GM19455 (cell line): ENCODE results near the gene AVEN.
A peak's percentile ranks its signal among the peaks of the same experiment; 100 is the strongest.

Experiments used
- ATAC-seq: cut with Tn5 transposase; IDR thresholded peaks from one replicate; pipeline ENCODE4 v1.9.1; 2021; ENCODE audit not compliant: unreplicated experiment

The AVEN gene

GRCh38 chr15:33923446-33923845, 115.6 kb downstream of the AVEN start:
- no peak for ATAC-seq

DNA sequence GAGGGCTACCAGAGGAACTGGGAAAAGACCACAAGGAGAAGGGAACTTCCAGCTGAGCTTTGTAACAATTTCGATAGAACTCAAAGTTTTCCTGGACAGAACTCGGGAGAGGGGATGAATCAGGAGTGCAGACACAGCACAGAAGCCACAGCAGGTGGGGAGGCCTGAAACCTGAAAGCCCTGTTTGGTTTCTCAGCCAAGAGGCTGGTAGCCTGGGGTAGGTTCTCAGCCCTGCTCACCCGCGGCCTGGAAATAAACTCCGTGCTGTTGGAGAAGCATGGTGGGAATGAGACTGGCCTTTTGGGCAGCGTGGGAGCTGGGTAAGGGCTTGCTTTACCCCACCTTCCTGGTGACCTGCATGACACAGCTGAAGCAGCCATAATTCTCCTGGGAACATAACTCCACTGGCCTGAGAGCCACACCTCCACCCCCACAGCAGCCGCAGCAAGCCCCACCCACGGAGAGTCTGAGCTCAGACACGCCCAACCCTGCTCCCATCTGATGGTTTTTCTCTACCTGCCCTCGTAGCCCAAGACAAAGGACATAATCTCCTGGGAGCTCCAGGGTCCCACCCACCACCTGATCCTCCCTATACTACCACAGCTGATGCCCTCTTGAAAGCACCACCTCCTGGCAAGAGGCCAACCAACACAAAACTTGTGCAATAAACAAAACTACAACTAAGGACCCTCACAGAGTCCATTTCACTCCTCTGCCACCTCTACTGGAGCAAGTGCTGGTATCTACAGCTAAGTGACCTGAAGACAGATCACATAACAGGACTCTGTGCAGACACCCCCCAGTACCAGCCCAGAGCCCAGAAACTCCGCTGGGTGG, 123.2 kb downstream of the AVEN start:
- ATAC-seq = no peak

DNA sequence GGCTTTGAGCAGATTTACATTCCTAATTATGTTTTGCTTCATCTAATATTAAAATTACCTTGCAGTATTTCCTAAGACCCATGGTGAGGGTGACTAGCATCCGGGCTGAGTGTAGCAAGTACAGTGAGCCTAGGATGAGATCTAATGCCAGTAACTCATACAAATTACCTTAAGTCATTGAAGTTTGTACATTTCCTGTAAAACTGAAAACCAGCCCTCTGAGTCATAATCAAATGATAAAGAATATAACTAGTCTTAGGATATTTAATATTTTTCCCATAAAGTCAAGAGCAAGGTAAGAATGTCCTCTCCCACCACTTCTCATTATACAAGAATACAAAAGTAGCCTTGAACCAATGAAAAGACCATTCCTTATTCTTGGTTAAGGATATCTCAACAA, 125.5 kb downstream of the AVEN start:
- no peak for ATAC-seq

DNA sequence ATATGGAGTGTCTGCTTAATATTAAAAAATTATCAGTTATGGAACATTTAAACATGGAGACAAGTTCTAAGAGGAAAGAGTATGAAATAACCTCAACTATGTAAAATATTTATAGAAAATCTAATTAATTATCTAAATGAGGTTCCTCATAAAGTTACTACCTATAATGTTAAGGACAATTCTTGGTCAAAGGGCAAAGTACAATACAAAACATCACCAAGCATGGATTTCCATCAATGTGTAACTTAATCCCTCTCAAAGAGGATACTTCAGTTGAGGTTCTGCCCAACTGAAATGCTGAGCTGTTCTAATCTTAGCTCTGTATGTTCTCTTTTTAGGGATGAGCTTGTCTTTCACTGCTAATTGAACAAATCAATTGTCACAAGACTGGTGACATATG, 126.7 kb downstream of the AVEN start:
- no peak for ATAC-seq

DNA sequence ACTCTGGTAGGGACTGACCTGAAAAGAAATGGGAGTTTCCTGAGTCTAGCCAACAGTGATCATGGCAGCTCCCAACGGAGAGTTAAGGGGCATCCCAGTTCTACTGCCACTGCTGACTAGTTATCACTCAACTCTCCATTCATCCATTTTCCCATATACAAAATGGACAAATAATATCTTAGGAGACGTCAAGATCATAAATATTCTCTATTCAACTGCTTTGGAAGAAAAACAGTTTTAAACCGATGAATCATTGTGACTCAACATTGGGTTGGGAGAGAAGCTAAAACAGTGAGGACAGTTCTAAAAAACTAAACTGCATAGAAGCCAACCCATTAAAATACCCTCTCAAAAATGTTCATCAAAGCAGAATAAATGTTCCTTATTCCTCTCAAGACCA, 128.3 kb downstream of the AVEN start:
- no peak for ATAC-seq

GRCh38 chr15:33908406-33908805, 130.6 kb downstream of the AVEN start:
- ATAC-seq = no peak

DNA sequence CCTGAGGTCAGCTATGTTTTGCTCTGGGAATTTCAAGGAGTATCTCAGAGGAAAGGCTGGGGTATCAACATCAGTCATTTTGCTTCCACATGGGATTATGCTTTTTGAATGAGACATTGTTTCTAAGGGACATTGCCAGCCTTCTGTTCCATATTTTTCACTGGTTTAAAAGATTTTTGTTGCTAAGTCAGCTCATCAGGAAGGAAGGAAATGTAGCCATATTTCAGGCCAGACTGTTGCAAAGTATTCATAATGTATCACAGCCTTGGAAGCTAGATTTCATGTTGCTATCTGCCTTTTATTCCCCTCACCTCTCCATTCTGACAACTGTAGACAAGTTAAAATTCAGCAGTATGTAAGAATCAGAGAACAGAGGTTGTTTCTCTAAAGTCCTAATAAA, 131.7 kb downstream of the AVEN start:
- no peak for ATAC-seq

- no peak for ATAC-seq
These were observed 135.3 kb downstream of the AVEN start for GRCh38 chr15:33903661-33904060.

DNA sequence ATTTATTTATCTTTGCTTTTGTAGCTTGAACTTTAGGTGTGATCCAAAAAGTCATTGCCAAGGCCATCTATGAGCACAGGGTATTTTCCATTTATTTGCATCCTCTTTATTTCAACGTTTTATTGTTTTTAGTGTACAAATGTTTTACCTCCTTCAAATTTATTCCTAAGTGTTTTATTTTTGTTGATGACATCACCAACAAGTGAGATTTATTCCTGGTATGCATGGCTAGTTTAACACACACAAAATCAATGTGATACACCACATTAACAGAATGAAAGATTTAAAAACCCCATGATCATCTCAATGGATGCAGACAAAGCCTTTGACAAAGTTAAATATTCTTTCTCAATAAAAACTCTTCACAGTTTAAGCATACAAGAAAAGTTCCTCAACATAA, 137.0 kb downstream of the AVEN start:
- ATAC-seq = no peak

DNA sequence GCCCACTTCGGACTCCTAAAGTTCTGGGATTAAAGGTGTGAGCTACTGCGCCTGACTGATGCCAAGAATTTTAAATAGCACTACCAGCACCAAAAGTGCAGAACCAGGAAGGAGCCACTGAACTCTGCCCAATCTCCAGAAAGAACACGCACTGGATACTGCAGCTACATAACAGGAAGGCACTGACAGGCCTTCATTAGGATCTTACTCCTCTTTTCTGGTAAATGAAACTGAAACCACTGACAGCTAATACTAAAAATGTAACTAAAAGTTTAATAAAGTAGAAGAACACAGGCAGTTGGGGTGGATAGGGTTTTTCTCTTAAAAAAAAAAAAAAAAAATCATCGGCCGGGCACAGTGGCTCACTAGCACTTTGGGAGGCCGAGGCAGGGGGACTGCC, 144.8 kb downstream of the AVEN start:
- ATAC-seq = peak; percentile 89

- no peak for ATAC-seq
These were observed 150.8 kb downstream of the AVEN start for GRCh38 chr15:33888176-33888575.

DNA sequence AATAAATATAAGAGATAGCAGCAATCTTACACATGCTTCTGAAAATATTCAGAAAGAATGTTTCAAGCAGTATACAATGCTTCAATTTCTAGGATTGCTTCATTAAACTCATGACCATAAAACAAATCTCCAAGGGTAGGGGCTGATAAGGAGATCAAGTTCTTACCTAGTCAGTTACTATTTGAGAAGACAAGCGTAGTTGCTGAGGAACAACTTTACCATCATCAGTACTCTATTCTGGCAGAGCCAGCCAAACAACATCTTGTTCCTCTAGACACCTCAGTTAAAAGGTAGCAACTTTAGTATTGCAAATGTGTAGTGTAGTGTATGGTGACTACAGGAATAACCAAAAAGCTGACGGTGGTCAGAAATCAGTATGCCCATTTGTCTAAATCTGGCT, 156.1 kb downstream of the AVEN start:
- no peak for ATAC-seq

GRCh38 chr15:33874156-33874555, 164.8 kb downstream of the AVEN start:
- ATAC-seq = no peak

DNA sequence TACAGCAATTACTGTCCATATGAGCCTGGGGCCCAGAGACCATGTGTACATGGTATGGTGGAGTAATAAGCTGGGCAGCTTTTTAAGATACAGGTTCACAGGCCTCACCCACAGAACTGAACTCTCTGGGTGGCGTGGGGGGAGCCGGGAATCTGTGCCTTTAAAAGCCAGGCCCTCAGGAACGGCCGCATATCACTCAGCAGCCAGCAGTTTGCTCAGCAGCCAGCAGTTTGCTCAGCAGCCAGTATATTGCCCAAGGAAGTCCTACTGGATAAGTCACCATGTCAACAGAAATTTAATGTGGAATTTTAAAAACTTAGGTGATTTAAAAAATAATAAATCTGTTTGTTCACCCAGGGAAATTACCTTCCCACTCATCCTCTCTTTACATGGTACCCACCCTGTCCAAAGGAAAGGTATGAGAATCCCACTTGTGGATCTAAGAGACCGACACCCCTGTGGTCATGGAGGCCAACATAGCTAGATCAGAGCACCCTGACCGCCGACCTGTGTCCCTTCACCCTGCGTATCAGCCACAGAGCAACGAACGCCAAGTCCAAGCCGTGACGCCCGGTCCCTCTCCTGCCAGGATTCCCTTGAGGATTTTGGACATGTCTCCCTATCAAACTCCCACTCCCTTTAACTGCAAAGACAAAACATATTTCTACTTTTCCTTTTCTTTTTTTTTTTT, 166.4 kb downstream of the AVEN start:
- no peak for ATAC-seq

- ATAC-seq = no peak
These were observed 167.0 kb downstream of the AVEN start for GRCh38 chr15:33871980-33872379.

DNA sequence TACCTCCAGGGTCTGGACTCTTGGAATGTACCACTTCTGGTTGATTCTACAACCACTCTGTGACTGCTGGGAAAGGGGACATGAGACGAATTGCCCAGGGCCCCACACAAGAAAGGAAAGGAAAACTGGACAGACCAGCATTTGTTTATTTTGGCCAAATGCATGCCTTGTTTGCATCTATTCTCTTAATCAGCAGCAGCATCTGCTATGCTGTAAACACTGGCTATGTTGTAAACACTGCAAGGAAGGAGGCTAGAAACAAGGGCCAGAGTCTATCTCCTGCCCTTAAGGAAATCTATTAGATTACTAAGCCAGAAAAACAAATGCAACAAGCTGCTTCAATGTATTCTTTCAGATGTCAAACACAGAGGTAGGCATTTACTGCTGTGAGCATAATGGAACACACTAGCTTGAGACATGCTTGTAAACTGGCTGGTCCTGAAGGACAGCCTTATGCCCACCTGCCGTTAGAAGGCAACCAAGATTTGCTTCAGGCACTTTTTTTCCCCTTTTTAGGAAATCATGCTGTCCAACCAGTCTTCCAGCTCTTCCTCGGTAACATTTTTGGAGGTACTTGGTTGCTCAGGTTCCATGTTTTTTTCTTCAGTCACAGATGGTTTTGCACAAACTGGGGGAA, 172.8 kb downstream of the AVEN start:
- no peak for ATAC-seq

DNA sequence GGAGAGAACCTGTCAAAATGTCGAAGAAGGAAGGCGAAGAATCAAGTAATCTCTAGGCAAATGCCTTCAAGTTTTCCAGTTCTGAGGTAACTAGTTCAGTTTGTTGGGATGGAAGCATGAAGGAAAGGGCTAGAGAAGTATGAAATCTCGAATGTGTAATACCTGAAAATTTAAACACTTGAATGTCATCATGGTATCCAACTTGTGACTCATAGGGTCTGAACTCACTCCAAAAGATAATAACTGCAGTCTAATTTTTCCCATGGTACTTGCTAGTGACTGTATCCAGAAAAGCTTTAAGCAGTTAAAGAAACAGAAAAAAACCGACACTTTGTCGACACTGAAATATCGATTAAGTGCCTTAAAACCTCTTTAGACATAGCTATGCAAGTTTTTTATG, 173.6 kb downstream of the AVEN start:
- no peak for ATAC-seq

GRCh38 chr15:33864360-33865075, 174.5 kb downstream of the AVEN start:
- ATAC-seq = no peak

DNA sequence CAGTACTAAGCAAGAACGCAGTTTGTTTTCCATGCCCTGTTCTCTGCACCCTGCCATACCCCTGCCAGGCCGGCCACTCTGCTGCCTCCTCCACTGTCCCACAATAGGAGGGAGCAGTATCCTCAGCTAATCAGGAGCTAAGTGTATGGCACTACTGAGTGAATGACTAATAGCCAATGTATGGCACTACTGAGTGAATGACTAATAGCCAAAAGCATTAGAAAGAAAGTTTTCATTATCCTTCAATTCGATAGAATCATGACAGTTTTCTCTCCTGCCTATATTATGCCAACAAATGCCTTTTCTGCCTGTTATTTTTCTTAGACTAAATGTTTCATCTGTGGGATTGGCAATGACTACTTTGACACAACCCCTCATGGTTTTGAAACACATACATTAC, 178.2 kb downstream of the AVEN start:
- ATAC-seq = no peak

GRCh38 chr15:33859992-33860545, 178.9 kb downstream of the AVEN start:
- ATAC-seq = no peak

- no peak for ATAC-seq
These were observed 180.2 kb downstream of the AVEN start for GRCh38 chr15:33858836-33859235.
